Liver (tissue), 9 donors: ENCODE data around the gene SIRPA. TPM values are rescaled to one million over a fixed set of nuclear protein-coding genes. Genes with fewer than 3 reads are reported as not detected.

Experiments used
- DNase-seq: peaks from one replicate; pipeline ENCODE4 v3.0.0-alpha.2; 2017; ENCODE audit warnings: low spot score
- H3K27ac ChIP-seq, 2 donors: one replicate each; pipeline ENCODE4 v1.7.0; 2013; ENCODE audit warnings: inconsistent platforms in 2 of 2, low read length in 2 of 2, control low read depth in 1 of 2, low read depth in 1 of 2, mild to moderate bottlenecking in 1 of 2
- H3K27me3 ChIP-seq, 4 donors: one replicate each; pipeline versions ENCODE4 v1.6.1 to v1.7.0; 2013; ENCODE audit warnings: low read length in 3 of 4, inconsistent platforms in 1 of 4, mild to moderate bottlenecking in 1 of 4, moderate library complexity in 1 of 4; ENCODE audit not compliant: control insufficient read depth in 4 of 4, insufficient read depth in 4 of 4
- H3K36me3 ChIP-seq, 4 donors: one replicate each; pipeline versions ENCODE4 v1.6.1 to v1.7.0; 2013; ENCODE audit warnings: low read length in 3 of 4, mild to moderate bottlenecking in 3 of 4, low read depth in 1 of 4, moderate library complexity in 1 of 4; ENCODE audit not compliant: control insufficient read depth in 4 of 4, insufficient read depth in 3 of 4
- H3K4me1 ChIP-seq, 4 donors: one replicate each; pipeline versions ENCODE4 v1.6.1 to v1.7.0; 2013; ENCODE audit warnings: low read length in 3 of 4, mild to moderate bottlenecking in 3 of 4, moderate library complexity in 1 of 4; ENCODE audit not compliant: control insufficient read depth in 4 of 4, insufficient read depth in 4 of 4
- H3K4me3 ChIP-seq, 3 donors: one replicate each; pipeline versions ENCODE4 v1.6.1 to v1.7.0; 2013; ENCODE audit warnings: low read length in 3 of 3, control low read depth in 1 of 3, low read depth in 1 of 3, mild to moderate bottlenecking in 1 of 3
- H3K9ac ChIP-seq, 2 donors: one replicate each; pipeline ENCODE4 v1.7.0; 2013; ENCODE audit warnings: low read length in 2 of 2, mild to moderate bottlenecking in 2 of 2, moderate library complexity in 2 of 2, control low read depth in 1 of 2, low read depth in 1 of 2
- H3K9me3 ChIP-seq, 4 donors: one replicate each; pipeline versions ENCODE4 v1.6.1 to v1.7.0; 2013; ENCODE audit warnings: low read length in 3 of 4; ENCODE audit not compliant: control insufficient read depth in 4 of 4
- ATF3 ChIP-seq: IDR thresholded peaks from 2 replicates; pipeline ENCODE4 v1.6.1; 2016; ENCODE audit warnings: antibody characterized with exemption
- CTCF ChIP-seq: fragments of 150-350 bp; IDR thresholded peaks from 2 replicates; pipeline ENCODE4 v1.5.1; 2017; ENCODE audit warnings: improper control_type of control experiment, low read depth, low read length; ENCODE audit not compliant: missing input control
- EGR1 ChIP-seq, 2 donors: IDR thresholded peaks; 2 replicates each; pipeline ENCODE4 v1.6.1; 2016 to 2018; ENCODE audit warnings: antibody characterized with exemption in 2 of 2, low read depth in 2 of 2
- FOXA1 ChIP-seq: IDR thresholded peaks from 2 replicates; pipeline ENCODE4 v1.6.1; 2016; ENCODE audit warnings: antibody characterized with exemption
- FOXA2 ChIP-seq: IDR thresholded peaks from 2 replicates; pipeline ENCODE4 v1.6.1; 2016; ENCODE audit warnings: antibody characterized with exemption
- HNF4A ChIP-seq, 2 donors: conservative IDR thresholded peaks; 2 replicates each; pipeline ENCODE4 v1.6.1; 2016; ENCODE audit warnings: antibody characterized with exemption in 2 of 2, mild to moderate bottlenecking in 2 of 2
- HNF4G ChIP-seq: IDR thresholded peaks from 2 replicates; pipeline ENCODE4 v1.6.1; 2016; ENCODE audit warnings: antibody characterized with exemption
- JUND ChIP-seq, 2 donors: IDR thresholded peaks; 2 replicates each; pipeline ENCODE4 v1.6.1; 2016; ENCODE audit warnings: antibody characterized with exemption in 2 of 2
- MAX ChIP-seq: IDR thresholded peaks from 2 replicates; pipeline ENCODE4 v1.6.1; 2016; ENCODE audit warnings: antibody characterized with exemption
- NR2F2 ChIP-seq: IDR thresholded peaks from 2 replicates; pipeline ENCODE4 v1.6.1; 2016; ENCODE audit warnings: antibody characterized with exemption
- RAD21 ChIP-seq, 2 donors: IDR thresholded peaks; 2 replicates each; pipeline ENCODE4 v1.6.1; 2016; ENCODE audit warnings: antibody characterized with exemption in 2 of 2, mild to moderate bottlenecking in 2 of 2
- REST ChIP-seq: IDR thresholded peaks from 2 replicates; pipeline ENCODE4 v1.6.1; 2016; ENCODE audit warnings: antibody characterized with exemption, mild to moderate bottlenecking
- RXRA ChIP-seq, 2 donors: IDR thresholded peaks; 2 replicates each; pipeline ENCODE4 v1.6.1; 2017 to 2018; ENCODE audit warnings: antibody characterized with exemption in 2 of 2, mild to moderate bottlenecking in 1 of 2
- SP1 ChIP-seq: IDR thresholded peaks from 2 replicates; pipeline ENCODE4 v1.6.1; 2018; ENCODE audit warnings: antibody characterized with exemption, mild to moderate bottlenecking
- TAF1 ChIP-seq: conservative IDR thresholded peaks from 2 replicates; pipeline ENCODE4 v1.6.1; 2016; ENCODE audit warnings: antibody characterized with exemption, mild to moderate bottlenecking
- YY1 ChIP-seq: IDR thresholded peaks from 2 replicates; pipeline ENCODE4 v1.6.1; 2016; ENCODE audit warnings: antibody characterized with exemption, mild to moderate bottlenecking
- ZBTB33 ChIP-seq: IDR thresholded peaks from 2 replicates; pipeline ENCODE4 v1.6.1; 2016; ENCODE audit warnings: antibody characterized with exemption
- WGBS: extraction: QIAGEN DNeasy Blood & Tissue Kit; methylation state at CpG from one replicate; pipeline ENCODE4 v1.1.7; 2013; 5-methylcytosine and 5-hydroxymethylcytosine counted together
- polyA plus RNA-seq, 2 donors: library from polyadenylated mRNA; stranded (reverse) in 1 of 2; unstranded in 1 of 2; fragments of 200-250 nt in 1 of 2; fragments of >200 nt in 1 of 2; fragmentation: Nextera tagmentation in 1 of 2; extraction: Ambion mirVana in 1 of 2; gene quantifications; one replicate each; pipeline versions ENCODE4 v1.2.1 to v1.2.3, GENCODE V29; 2013 to 2015
- total RNA-seq, 2 donors: library from RNA; depleted of rRNA; stranded (reverse); fragments of >200 nt; gene quantifications; one replicate each; pipeline ENCODE4 v1.2.3, GENCODE V29; 2014
- donor health status: healthy.
- donor health status: healthy.
- donor health status: healthy.
- donor health status: healthy.
- donor health status: healthy.

SIRPA gene
- total and polyA plus RNA-seq, 4 donors: 5.4 to 47.5 (median 23.2) TPM

- no peak for DNase-seq
- Histone ChIP-seq H3K4me1 (peaks cover 8 to 26% (median 23%) of the 10 kb centered on the region in 4 donors), H3K36me3 (no peaks in the 10 kb centered on the region), H3K9ac (no peak overlapping the region), H3K27ac (no peak overlapping the region), H3K4me3 (no peak overlapping the region), H3K9me3 (no peaks in the 10 kb centered on the region), H3K27me3 (no peaks in the 10 kb centered on the region)
- 82% methylated on average over 2 of the region's 2 CpGs for WGBS
- TF ChIP-seq ATF3: no peak
- TF ChIP-seq REST: no peak
- no peak for TF ChIP-seq RAD21 (IDR thresholded peaks at IDR 0.05)
- TF ChIP-seq FOXA1: no peak
- TF ChIP-seq NR2F2: peak; percentile 19
Measured at GRCh38 chr20:1949347-1950100, 54.3 kb downstream of the SIRPA start.

GRCh38 chr20:1950836-1951235, 55.6 kb downstream of the SIRPA start:
- DNase-seq: no peak
- H3K9me3 ChIP-seq: no peaks in the 10 kb centered on the region
- no peak overlapping the region for H3K4me3 ChIP-seq
- whole genome bisulfite sequencing: 96% methylated on average over 7 of the region's 7 CpGs
- H3K27ac ChIP-seq: no peak overlapping the region
- H3K4me1 ChIP-seq: peaks cover 0 to 14% (median 13%) of the 10 kb centered on the region in 4 donors
- no peaks in the 10 kb centered on the region for H3K36me3 ChIP-seq
- H3K27me3 ChIP-seq: no peaks in the 10 kb centered on the region
- no peak overlapping the region for H3K9ac ChIP-seq
- TF ChIP-seq YY1: no peak
- no peak for TF ChIP-seq EGR1 (IDR thresholded peaks at IDR 0.05; ENCODE audit: low read depth in 2 of 2)
- TF ChIP-seq HNF4A (conservative IDR thresholded peaks at IDR 0.05): no peak
- no peak for TF ChIP-seq TAF1
- no peak for TF ChIP-seq ZBTB33
- TF ChIP-seq RAD21 (IDR thresholded peaks at IDR 0.05): no peak
- TF ChIP-seq HNF4G: no peak
- TF ChIP-seq REST: no peak
- no peak for TF ChIP-seq RXRA (IDR thresholded peaks at IDR 0.05)
- no peak for TF ChIP-seq SP1
- no peak for TF ChIP-seq FOXA2
- no peak for TF ChIP-seq MAX
- TF ChIP-seq CTCF: no peak
- no peak for TF ChIP-seq NR2F2
- TF ChIP-seq ATF3: no peak
- no peak for TF ChIP-seq JUND (IDR thresholded peaks at IDR 0.05)
